Fibroblast of the aortic adventitia (primary cell): ENCODE data around the gene COX14. TPM values are rescaled to one million over a fixed set of nuclear protein-coding genes. Genes with fewer than 3 reads are reported as not detected.

ENCODE experiments used
- DNase-seq: peaks from one replicate; pipeline ENCODE4 v3.0.0-alpha.2; 2010; ENCODE audit warnings: low read depth
- H3K4me3 ChIP-seq: 2 replicates; pipeline ENCODE4 v1.5.1; 2011; ENCODE audit warnings: low read depth, mild to moderate bottlenecking, control low read depth, low read length, moderate library complexity
- total RNA-seq: library from RNA; depleted of rRNA; stranded (reverse); fragments of >200 nt; gene quantifications from 2 replicates; pipeline ENCODE4 v1.2.3, GENCODE V29; 2012; ENCODE audit warnings: low replicate concordance
- TF ChIP-seq, protein P1 (sequence below): IDR thresholded peaks from 2 replicates; pipeline ENCODE4 v1.5.1; 2011; ENCODE audit warnings: mild to moderate bottlenecking, low read length, control low read depth, inconsistent platforms; ENCODE audit not compliant: insufficient read depth

The COX14 gene
- total RNA-seq, 1 donor = 36.4 TPM

DNA sequence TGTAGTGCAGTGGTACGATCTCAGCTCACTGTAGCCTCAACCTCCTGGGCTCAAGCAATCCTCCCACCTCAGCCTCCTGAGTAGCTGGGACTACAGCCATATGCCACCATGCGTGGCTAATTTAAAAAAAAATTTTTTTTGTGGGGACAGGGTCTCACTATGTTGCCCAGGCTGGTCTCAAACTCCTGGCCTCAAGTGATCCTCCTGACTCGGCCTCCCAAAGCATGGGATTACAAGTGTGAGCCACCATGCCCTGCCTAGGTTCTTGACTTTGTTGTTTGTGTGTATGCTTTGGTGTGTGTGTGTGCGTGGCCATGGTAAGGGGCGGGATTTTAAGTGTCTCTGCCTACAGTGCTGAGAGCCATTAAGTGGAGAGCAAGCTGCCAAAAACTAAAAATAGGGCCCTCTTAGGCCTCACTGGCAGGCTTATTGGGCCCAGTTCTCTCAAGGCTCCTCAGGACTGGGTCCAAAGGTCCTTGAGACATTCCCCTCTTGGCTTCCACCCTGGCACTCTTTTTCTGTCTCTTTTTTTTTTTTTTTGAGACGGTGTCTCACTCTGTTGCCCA, 5.1 kb downstream of the COX14 start:
- H3K4me3 ChIP-seq = no peak overlapping the region
- DNase-seq = no peak
- TF ChIP-seq, protein P1, sequence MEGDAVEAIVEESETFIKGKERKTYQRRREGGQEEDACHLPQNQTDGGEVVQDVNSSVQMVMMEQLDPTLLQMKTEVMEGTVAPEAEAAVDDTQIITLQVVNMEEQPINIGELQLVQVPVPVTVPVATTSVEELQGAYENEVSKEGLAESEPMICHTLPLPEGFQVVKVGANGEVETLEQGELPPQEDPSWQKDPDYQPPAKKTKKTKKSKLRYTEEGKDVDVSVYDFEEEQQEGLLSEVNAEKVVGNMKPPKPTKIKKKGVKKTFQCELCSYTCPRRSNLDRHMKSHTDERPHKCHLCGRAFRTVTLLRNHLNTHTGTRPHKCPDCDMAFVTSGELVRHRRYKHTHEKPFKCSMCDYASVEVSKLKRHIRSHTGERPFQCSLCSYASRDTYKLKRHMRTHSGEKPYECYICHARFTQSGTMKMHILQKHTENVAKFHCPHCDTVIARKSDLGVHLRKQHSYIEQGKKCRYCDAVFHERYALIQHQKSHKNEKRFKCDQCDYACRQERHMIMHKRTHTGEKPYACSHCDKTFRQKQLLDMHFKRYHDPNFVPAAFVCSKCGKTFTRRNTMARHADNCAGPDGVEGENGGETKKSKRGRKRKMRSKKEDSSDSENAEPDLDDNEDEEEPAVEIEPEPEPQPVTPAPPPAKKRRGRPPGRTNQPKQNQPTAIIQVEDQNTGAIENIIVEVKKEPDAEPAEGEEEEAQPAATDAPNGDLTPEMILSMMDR = no peak

DNA sequence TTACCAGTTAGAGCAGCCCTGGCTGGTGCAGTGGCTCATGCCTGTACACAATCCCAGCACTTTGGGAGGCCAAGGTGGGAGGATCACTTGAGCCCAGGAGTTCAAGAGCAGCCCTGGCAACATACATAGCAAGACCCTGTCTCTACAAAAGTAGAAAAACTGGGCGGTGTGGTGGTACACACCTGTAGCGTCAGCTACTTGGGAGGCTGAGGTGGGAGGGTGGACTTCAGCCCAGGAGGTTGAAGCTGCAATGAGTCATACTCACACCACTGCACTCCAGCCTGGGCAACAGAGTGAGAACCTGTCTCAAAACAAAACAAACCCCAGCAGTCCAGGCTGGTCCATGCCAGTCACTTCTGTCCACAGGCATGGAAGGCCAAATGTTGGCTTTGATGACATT, 7.4 kb downstream of the COX14 start:
- TF ChIP-seq, protein P1 = no peak
- H3K4me3 ChIP-seq = no peak overlapping the region
- DNase-seq = no peak

DNA sequence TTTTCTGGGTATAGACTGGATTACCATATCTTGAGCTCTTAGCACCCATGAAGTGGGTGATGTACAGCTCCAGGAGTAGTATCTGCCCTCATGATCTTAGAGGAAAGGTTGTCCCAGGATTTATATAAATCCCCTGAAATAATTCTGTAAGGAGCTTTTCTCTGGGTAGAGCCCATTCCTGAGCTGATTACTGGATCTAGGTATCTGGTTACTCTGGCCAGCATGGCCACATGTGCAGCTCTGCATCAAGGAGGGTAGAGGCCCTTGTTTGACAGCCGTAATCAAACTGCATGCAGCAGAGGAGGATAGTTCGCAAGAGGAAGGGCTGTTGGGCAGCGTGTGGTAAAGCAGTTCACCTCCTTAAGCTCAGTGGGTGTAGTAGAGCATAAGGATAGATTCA, 8.5 kb downstream of the COX14 start:
- TF ChIP-seq, protein P1 = no peak
- H3K4me3 ChIP-seq = no peak overlapping the region
- no peak for DNase-seq

DNA sequence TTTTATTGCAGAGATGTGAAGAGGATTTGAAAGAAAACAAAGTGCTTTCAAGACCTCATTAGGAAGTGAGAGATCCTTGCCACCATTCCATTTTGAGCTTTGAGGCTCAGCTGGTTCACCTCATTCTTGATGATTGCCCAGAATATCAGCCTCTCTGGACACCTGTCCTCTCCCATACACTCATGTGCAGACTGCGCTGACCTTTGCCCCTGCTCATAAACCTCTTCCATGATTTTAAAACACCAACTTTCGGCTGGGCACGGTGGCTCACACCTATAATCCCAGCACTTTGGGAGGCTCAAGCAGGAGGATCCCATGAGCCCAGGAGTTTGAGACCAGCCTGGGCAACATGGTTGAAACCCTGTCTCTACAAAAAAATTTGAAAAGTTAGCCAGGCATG, 8.9 kb downstream of the COX14 start:
- no peak for DNase-seq
- TF ChIP-seq, protein P1 = no peak

DNA sequence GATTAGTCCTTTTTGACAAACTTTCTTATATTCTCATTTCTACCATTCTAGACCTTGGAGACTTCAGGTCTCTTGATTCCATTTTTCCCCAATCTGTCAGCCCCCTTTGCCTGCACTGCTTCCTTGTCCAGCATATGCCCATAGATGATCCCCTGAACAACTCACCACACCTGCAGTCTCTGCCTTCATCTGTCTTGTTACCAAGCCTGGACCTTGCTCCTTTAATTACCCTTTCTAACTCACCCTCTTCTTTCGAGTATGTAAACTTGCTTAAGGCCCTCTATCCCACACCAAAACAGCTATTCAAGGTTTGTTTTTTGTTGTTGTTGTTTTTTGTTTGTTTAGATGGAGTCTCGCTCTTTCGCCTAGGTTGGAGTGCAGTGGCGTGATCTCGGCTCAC, 9.6 kb downstream of the COX14 start:
- TF ChIP-seq, protein P1 = no peak
- no peak for DNase-seq
- no peak overlapping the region for H3K4me3 ChIP-seq

More for the DNA sequence above, 8.9 kb downstream of the COX14 start:
- H3K4me3 ChIP-seq = no peak overlapping the region

DNA sequence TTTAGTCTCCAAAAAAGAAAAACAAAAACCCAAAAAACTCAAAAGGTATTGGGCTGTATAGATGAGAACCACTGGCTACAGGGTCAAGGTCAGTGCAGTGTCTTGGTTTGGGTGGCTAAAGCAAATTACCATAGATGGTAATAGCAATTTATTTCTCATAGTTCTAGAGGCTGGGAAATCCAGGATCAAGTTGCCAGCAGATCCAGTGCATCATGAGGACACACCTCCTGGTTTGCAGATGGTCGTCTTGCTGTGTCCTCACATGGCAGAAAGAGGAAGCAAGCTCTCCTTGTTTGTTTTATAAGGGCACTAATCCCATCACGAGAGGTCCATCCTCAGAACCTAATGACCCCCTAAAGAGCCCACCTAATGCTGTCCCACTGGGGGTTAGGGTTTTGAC, 11.2 kb downstream of the COX14 start:
- TF ChIP-seq, protein P1 = no peak
- no peak overlapping the region for H3K4me3 ChIP-seq
- DNase-seq = no peak

DNA sequence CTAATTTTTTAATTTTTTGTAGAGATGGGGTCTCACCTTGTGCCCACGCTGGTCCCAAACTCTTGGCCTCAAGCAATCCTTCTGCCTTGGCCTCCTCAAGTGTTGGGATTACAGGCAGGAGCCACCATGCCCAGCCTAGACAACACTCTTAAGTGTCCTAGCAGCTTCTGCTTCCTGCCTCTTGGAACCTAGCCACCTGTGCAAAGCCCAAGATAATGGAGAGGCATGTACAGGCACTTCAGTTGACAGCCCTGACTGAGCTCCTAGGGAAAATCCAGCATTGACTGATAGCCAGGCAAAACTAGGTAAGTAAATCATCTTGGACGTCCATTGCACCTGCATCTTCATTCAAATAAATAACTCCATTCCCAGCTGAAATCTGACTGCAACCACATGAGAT, 15.5 kb downstream of the COX14 start:
- TF ChIP-seq, protein P1 = no peak
- DNase-seq = no peak
- H3K4me3 ChIP-seq = no peak overlapping the region
